Muscle of leg (tissue), 11 donors: ENCODE measurements around the gene NSMCE3. TPM values are rescaled to one million over a fixed set of nuclear protein-coding genes. Genes with fewer than 3 reads are reported as not detected.
"Not testable (repeated sequence)": the region's sequence is repeated elsewhere in the genome, so short reads cannot be mapped to it uniquely, and the experiment has no call there.

Experiments used
- DNase-seq: peaks from one replicate; pipeline ENCODE4 v3.0.0; 2013
- H3K27ac ChIP-seq: one replicate; pipeline ENCODE4 v1.5.1; 2013; ENCODE audit warnings: mild to moderate bottlenecking, low read length, control low read depth
- H3K27me3 ChIP-seq: one replicate; pipeline ENCODE4 v1.6.1; 2013; ENCODE audit warnings: low read length; ENCODE audit not compliant: control insufficient read depth, insufficient read depth
- H3K36me3 ChIP-seq: one replicate; pipeline ENCODE4 v1.6.1; 2013; ENCODE audit warnings: low read length; ENCODE audit not compliant: control insufficient read depth, insufficient read depth
- H3K4me1 ChIP-seq: one replicate; pipeline ENCODE4 v1.6.1; 2013; ENCODE audit warnings: low read length; ENCODE audit not compliant: control insufficient read depth, insufficient read depth
- H3K4me3 ChIP-seq: one replicate; pipeline ENCODE4 v1.5.1; 2013; ENCODE audit warnings: low read length, control low read depth
- H3K9me3 ChIP-seq: replicated peaks from 2 replicates; pipeline ENCODE4 v1.6.1; 2013; ENCODE audit warnings: low read depth, low read length; ENCODE audit not compliant: control insufficient read depth
- WGBS: methylation state at CpG from one replicate; pipeline ENCODE4 v1.1.5; 2013; ENCODE audit warnings: missing lambda C conversion rate; ENCODE audit not compliant: insufficient coverage; 5-methylcytosine and 5-hydroxymethylcytosine counted together
- polyA plus RNA-seq, 8 donors: library from polyadenylated mRNA; unstranded; fragments of 120-200 nt; gene quantifications; one replicate each; pipeline versions ENCODE4 v1.2.1 to v1.2.3, GENCODE V29; 2013; ENCODE audit warnings: inconsistent platforms in 1 of 8, low replicate concordance in 1 of 8; ENCODE audit not compliant: insufficient read length in 8 of 8, insufficient read depth in 1 of 8
- total RNA-seq: library from RNA; stranded (reverse); fragments of 120-200 nt; gene quantifications from one replicate; pipeline ENCODE4 v1.2.4, GENCODE V29; 2013

Gene NSMCE3
- total and polyA plus RNA-seq, 9 donors = 6.2 to 8.4 (median 7.2) TPM

GRCh38 chr15:29252234-29252633 lies 17.4 kb downstream of the NSMCE3 start:
- Histone ChIP-seq H3K4me1 (no peaks in the 10 kb centered on the region), H3K36me3 (no peaks in the 10 kb centered on the region), H3K9me3 (no peaks in the 10 kb centered on the region), H3K27ac (no peak overlapping the region), H3K4me3 (no peak overlapping the region), H3K27me3 (no peaks in the 10 kb centered on the region)
- DNase-seq = no peak

GRCh38 chr15:29244544-29244943 lies 25.1 kb downstream of the NSMCE3 start:
- Histone ChIP-seq H3K4me3 (no peak overlapping the region), H3K27me3 (no peaks in the 10 kb centered on the region), H3K9me3 (no peaks in the 10 kb centered on the region), H3K36me3 (no peaks in the 10 kb centered on the region), H3K4me1 (no peaks in the 10 kb centered on the region), H3K27ac (no peak overlapping the region)
- 78% methylated on average over 7 of the region's 7 CpGs for WGBS
- no peak for DNase-seq

- H3K27me3 ChIP-seq = no peaks in the 10 kb centered on the region
- H3K27ac ChIP-seq = no peak overlapping the region
- 94% methylated on average over 3 of the region's 4 CpGs for WGBS
- no peak for DNase-seq
- no peaks in the 10 kb centered on the region for H3K4me1 ChIP-seq
- H3K4me3 ChIP-seq = no peak overlapping the region
- H3K9me3 ChIP-seq = no peaks in the 10 kb centered on the region
- H3K36me3 ChIP-seq = no peaks in the 10 kb centered on the region
Observed at GRCh38 chr15:29244123-29244522, 25.5 kb downstream of the NSMCE3 start.

- peak; percentile 25 for DNase-seq
Observed at GRCh38 chr15:29242456-29243242, 27.0 kb downstream of the NSMCE3 start.

GRCh38 chr15:29241207-29241606 lies 28.4 kb downstream of the NSMCE3 start:
- no peaks in the 10 kb centered on the region for H3K9me3 ChIP-seq
- WGBS = no CpG with 5 or more reads among the region's 1 CpG
- no peaks in the 10 kb centered on the region for H3K36me3 ChIP-seq
- no peaks in the 10 kb centered on the region for H3K4me1 ChIP-seq
- no peak overlapping the region for H3K27ac ChIP-seq
- H3K27me3 ChIP-seq = no peaks in the 10 kb centered on the region
- DNase-seq = no peak
- H3K4me3 ChIP-seq = no peak overlapping the region

More at GRCh38 chr15:29242456-29243242, 27.0 kb downstream of the NSMCE3 start:
- WGBS = 59% methylated on average over 8 of the region's 16 CpGs
- H3K36me3 ChIP-seq = no peaks in the 10 kb centered on the region
- no peaks in the 10 kb centered on the region for H3K4me1 ChIP-seq
- H3K27ac ChIP-seq = no peak overlapping the region
- no peaks in the 10 kb centered on the region for H3K27me3 ChIP-seq
- H3K9me3 ChIP-seq = no peaks in the 10 kb centered on the region
- H3K4me3 ChIP-seq = no peak overlapping the region

- Histone ChIP-seq H3K27ac (no peak overlapping the region), H3K36me3 (no peaks in the 10 kb centered on the region), H3K4me1 (no peaks in the 10 kb centered on the region), H3K4me3 (no peak overlapping the region), H3K27me3 (no peaks in the 10 kb centered on the region), H3K9me3 (no peaks in the 10 kb centered on the region)
- no peak for DNase-seq
- WGBS = 20% methylated on average over 1 of the region's 3 CpGs
Observed at GRCh38 chr15:29239395-29239794, 30.2 kb downstream of the NSMCE3 start.

GRCh38 chr15:29233566-29233965 lies 36.1 kb downstream of the NSMCE3 start:
- no peak for DNase-seq
- WGBS = 94% methylated on average over 3 of the region's 4 CpGs
- no peaks in the 10 kb centered on the region for H3K27me3 ChIP-seq
- no peak overlapping the region for H3K27ac ChIP-seq
- no peaks in the 10 kb centered on the region for H3K4me1 ChIP-seq
- H3K9me3 ChIP-seq = no peaks in the 10 kb centered on the region
- H3K4me3 ChIP-seq = no peak overlapping the region
- H3K36me3 ChIP-seq = no peaks in the 10 kb centered on the region

GRCh38 chr15:29226436-29227208 lies 43.0 kb downstream of the NSMCE3 start:
- no peak overlapping the region for H3K27ac ChIP-seq
- no peak for DNase-seq
- 29% methylated on average over 7 of the region's 9 CpGs for WGBS
- no peaks in the 10 kb centered on the region for H3K27me3 ChIP-seq
- no peaks in the 10 kb centered on the region for H3K9me3 ChIP-seq
- H3K4me1 ChIP-seq = peaks cover 2% of the 10 kb centered on the region
- no peaks in the 10 kb centered on the region for H3K36me3 ChIP-seq
- no peak overlapping the region for H3K4me3 ChIP-seq

GRCh38 chr15:29225534-29226234 lies 43.9 kb downstream of the NSMCE3 start:
- no peaks in the 10 kb centered on the region for H3K36me3 ChIP-seq
- DNase-seq = peak; percentile 17

GRCh38 chr15:29224987-29225363 lies 44.6 kb downstream of the NSMCE3 start:
- WGBS = 96% methylated on average over 11 of the region's 15 CpGs
- not testable (repeated sequence) for H3K36me3 ChIP-seq, H3K27me3 ChIP-seq, DNase-seq, H3K4me3 ChIP-seq, H3K9me3 ChIP-seq, H3K27ac ChIP-seq, H3K4me1 ChIP-seq

More at GRCh38 chr15:29225534-29226234, 43.9 kb downstream of the NSMCE3 start:
- H3K9me3 ChIP-seq = no peaks in the 10 kb centered on the region
- H3K27me3 ChIP-seq = no peaks in the 10 kb centered on the region
- 51% methylated on average over 10 of the region's 22 CpGs for WGBS
- no peak overlapping the region for H3K27ac ChIP-seq
- H3K4me1 ChIP-seq = peaks cover 2% of the 10 kb centered on the region
- H3K4me3 ChIP-seq = no peak overlapping the region
